ENCODE data around the gene RPS2. TPM values are rescaled to one million over a fixed set of nuclear protein-coding genes. Genes with fewer than 3 reads are reported as not detected.

RPS2 gene
- total RNA-seq, 2 donors from 2014 or later, result 5,556 to 5,984 TPM

GRCh38 chr16:2003827-2004641 lies 39.4 kb upstream of the RPS2 start:
- H3K9me3 Mint-ChIP-seq, result no peaks in the 10 kb centered on the region
- DNase-seq (peak; percentile 94), ATAC-seq (replicated peaks in 1 of 2) (peak; percentile 94 to 95)
- H3K27me3 Mint-ChIP-seq (ENCODE audit: low read depth), result no peaks in the 10 kb centered on the region
- H3K4me3 Mint-ChIP-seq, result no peak overlapping the region
- peaks cover 7 to 13% of the 10 kb centered on the region in 2 donors for H3K36me3 Mint-ChIP-seq (ENCODE audit: insufficient read depth in 2 of 2)
- no peak overlapping the region for H3K27ac Mint-ChIP-seq
- peaks cover 39% of the 10 kb centered on the region for H3K4me1 Mint-ChIP-seq (ENCODE audit: low read depth)

GRCh38 chr16:2003231-2003826 lies 38.7 kb upstream of the RPS2 start:
- Mint-ChIP-seq H3K4me3 (no peak overlapping the region), H3K9me3 (no peaks in the 10 kb centered on the region), H3K27ac (no peak overlapping the region), H3K36me3 (ENCODE audit: insufficient read depth in 2 of 2) (peaks cover 5 to 12% of the 10 kb centered on the region in 2 donors), H3K27me3 (ENCODE audit: low read depth) (no peaks in the 10 kb centered on the region), H3K4me1 (ENCODE audit: low read depth) (peaks cover 33% of the 10 kb centered on the region)
- DNase-seq, result no peak
- no peak for ATAC-seq (replicated peaks in 1 of 2)

- ATAC-seq (replicated peaks in 1 of 2), result no peak
- no peaks in the 10 kb centered on the region for H3K9me3 Mint-ChIP-seq
- no peak overlapping the region for H3K27ac Mint-ChIP-seq
- no peaks in the 10 kb centered on the region for H3K27me3 Mint-ChIP-seq (ENCODE audit: low read depth)
- no peak overlapping the region for H3K4me3 Mint-ChIP-seq
- H3K36me3 Mint-ChIP-seq (ENCODE audit: insufficient read depth in 2 of 2), result peaks cover 2 to 9% of the 10 kb centered on the region in 2 donors
- no peak for DNase-seq
- peaks cover 26% of the 10 kb centered on the region for H3K4me1 Mint-ChIP-seq (ENCODE audit: low read depth)
These were observed 38.0 kb upstream of the RPS2 start for GRCh38 chr16:2002406-2003230.

GRCh38 chr16:2001456-2002355 lies 37.1 kb upstream of the RPS2 start:
- H3K27me3 Mint-ChIP-seq (ENCODE audit: low read depth), result no peaks in the 10 kb centered on the region

GRCh38 chr16:2001035-2001434 lies 36.4 kb upstream of the RPS2 start:
- no peak overlapping the region for H3K4me3 Mint-ChIP-seq
- H3K27ac Mint-ChIP-seq, result no peak overlapping the region
- no peaks in the 10 kb centered on the region for H3K9me3 Mint-ChIP-seq
- ATAC-seq (replicated peaks in 1 of 2) (no peak), DNase-seq (no peak)
- H3K36me3 Mint-ChIP-seq (ENCODE audit: insufficient read depth in 2 of 2), result peaks cover 2 to 7% of the 10 kb centered on the region in 2 donors
- no peaks in the 10 kb centered on the region for H3K27me3 Mint-ChIP-seq (ENCODE audit: low read depth)
- H3K4me1 Mint-ChIP-seq (ENCODE audit: low read depth), result peaks cover 20% of the 10 kb centered on the region

More at GRCh38 chr16:2001456-2002355, 37.1 kb upstream of the RPS2 start:
- no peak overlapping the region for H3K27ac Mint-ChIP-seq
- peaks cover 2 to 7% of the 10 kb centered on the region in 2 donors for H3K36me3 Mint-ChIP-seq (ENCODE audit: insufficient read depth in 2 of 2)
- ATAC-seq (replicated peaks in 1 of 2), result no peak
- DNase-seq, result no peak
- H3K4me3 Mint-ChIP-seq, result no peak overlapping the region
- H3K9me3 Mint-ChIP-seq, result no peaks in the 10 kb centered on the region
- peaks cover 19% of the 10 kb centered on the region for H3K4me1 Mint-ChIP-seq (ENCODE audit: low read depth)

GRCh38 chr16:1999866-2000514 lies 35.4 kb upstream of the RPS2 start:
- Mint-ChIP-seq H3K27me3 (ENCODE audit: low read depth) (no peaks in the 10 kb centered on the region), H3K9me3 (no peaks in the 10 kb centered on the region), H3K4me1 (ENCODE audit: low read depth) (peaks cover 14% of the 10 kb centered on the region), H3K36me3 (ENCODE audit: insufficient read depth in 2 of 2) (peaks cover 2 to 9% of the 10 kb centered on the region in 2 donors), H3K4me3 (no peak overlapping the region), H3K27ac (no peak overlapping the region)
- DNase-seq (no peak), ATAC-seq (replicated peaks in 1 of 2) (no peak)

- H3K9me3 Mint-ChIP-seq, result no peaks in the 10 kb centered on the region
- no peak overlapping the region for H3K27ac Mint-ChIP-seq
- DNase-seq (no peak), ATAC-seq (replicated peaks in 1 of 2) (no peak)
- H3K36me3 Mint-ChIP-seq (ENCODE audit: insufficient read depth in 2 of 2), result peaks cover 2 to 9% of the 10 kb centered on the region in 2 donors
- H3K4me1 Mint-ChIP-seq (ENCODE audit: low read depth), result peaks cover 14% of the 10 kb centered on the region
- no peak overlapping the region for H3K4me3 Mint-ChIP-seq
- H3K27me3 Mint-ChIP-seq (ENCODE audit: low read depth), result no peaks in the 10 kb centered on the region
These were observed 34.5 kb upstream of the RPS2 start for GRCh38 chr16:1998852-1999801.

GRCh38 chr16:1998360-1998835 lies 33.8 kb upstream of the RPS2 start:
- Mint-ChIP-seq H3K4me1 (ENCODE audit: low read depth) (peaks cover 21% of the 10 kb centered on the region), H3K4me3 (no peak overlapping the region), H3K9me3 (no peaks in the 10 kb centered on the region), H3K27ac (no peak overlapping the region), H3K27me3 (ENCODE audit: low read depth) (no peaks in the 10 kb centered on the region), H3K36me3 (ENCODE audit: insufficient read depth in 2 of 2) (peaks cover 3 to 9% of the 10 kb centered on the region in 2 donors)
- ATAC-seq (replicated peaks in 1 of 2), result no peak
- no peak for DNase-seq

GRCh38 chr16:1997494-1998359 lies 33.1 kb upstream of the RPS2 start:
- peaks cover 4 to 9% of the 10 kb centered on the region in 2 donors for H3K36me3 Mint-ChIP-seq (ENCODE audit: insufficient read depth in 2 of 2)
- H3K4me3 Mint-ChIP-seq, result no peak overlapping the region
- no peak for DNase-seq
- H3K9me3 Mint-ChIP-seq, result no peaks in the 10 kb centered on the region
- H3K27ac Mint-ChIP-seq, result no peak overlapping the region
- no peaks in the 10 kb centered on the region for H3K27me3 Mint-ChIP-seq (ENCODE audit: low read depth)
- no peak for ATAC-seq (replicated peaks in 1 of 2)
- H3K4me1 Mint-ChIP-seq (ENCODE audit: low read depth), result peaks cover 24% of the 10 kb centered on the region

GRCh38 chr16:1993731-1994131 lies 29.1 kb upstream of the RPS2 start:
- Mint-ChIP-seq H3K4me1 (ENCODE audit: low read depth) (peaks cover 33% of the 10 kb centered on the region), H3K9me3 (no peaks in the 10 kb centered on the region), H3K27ac (peak overlapping the region; percentile 23), H3K36me3 (ENCODE audit: insufficient read depth in 2 of 2) (peaks cover 3 to 6% of the 10 kb centered on the region in 2 donors), H3K27me3 (ENCODE audit: low read depth) (peaks cover 3% of the 10 kb centered on the region), H3K4me3 (peak overlapping the region in 1 of 2 donors; percentile 36)
- peak; percentile 45 to 55 for ATAC-seq (replicated peaks in 1 of 2)
- DNase-seq, result peak; percentile 74 to 75

All from activated T-cell treated with anti-CD3 and anti-CD28 coated beads, Interleukin-2, amount 50 U/mL, for 72 hours (primary cell).